GM19455 (cell line): ENCODE results near the gene FBXO7.
"Not testable (repeated sequence)": the region's sequence is repeated elsewhere in the genome, so short reads cannot be mapped to it uniquely, and the experiment has no call there.

ENCODE experiments used
- ATAC-seq: cut with Tn5 transposase; IDR thresholded peaks from one replicate; pipeline ENCODE4 v1.9.1; 2021; ENCODE audit not compliant: unreplicated experiment

FBXO7 gene

DNA sequence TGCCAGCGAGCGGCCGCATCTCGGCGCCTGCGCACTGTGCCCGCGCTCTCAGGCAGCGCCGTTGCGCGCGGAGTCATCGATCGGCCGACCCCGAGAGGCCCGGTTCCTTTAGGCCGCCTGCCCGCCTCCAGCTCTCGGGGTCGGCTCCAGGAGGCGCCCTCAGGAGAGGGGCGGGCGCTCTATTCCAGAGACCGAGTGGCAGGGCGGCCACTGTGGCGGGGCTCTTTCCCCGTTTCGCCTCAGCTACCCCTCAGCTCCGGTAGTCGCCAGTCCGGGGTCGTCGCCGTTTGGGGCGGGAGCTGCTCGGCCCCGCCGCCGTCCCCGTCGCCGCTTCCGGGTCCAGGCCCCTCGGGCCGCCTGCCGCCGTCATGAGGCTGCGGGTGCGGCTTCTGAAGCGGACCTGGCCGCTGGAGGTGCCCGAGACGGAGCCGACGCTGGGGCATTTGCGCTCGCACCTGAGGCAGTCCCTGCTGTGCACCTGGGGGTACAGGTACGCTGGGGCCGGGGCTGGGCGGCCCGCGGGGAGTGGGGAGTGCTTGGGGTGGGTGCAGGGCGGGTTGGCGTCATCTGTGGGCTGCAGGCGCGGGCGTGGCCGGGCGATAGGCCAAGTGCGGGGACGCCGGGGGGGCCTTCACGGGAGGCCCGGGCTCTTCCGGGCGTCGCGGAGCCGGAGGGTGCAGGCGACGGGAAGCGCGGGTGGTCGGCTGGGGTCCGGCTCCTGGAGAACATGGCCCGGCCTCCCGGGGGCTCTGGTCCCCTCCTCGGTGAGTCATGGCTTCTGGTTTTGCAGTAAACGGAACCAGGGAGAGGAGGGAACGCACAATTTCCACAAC is at the start of gene FBXO7:
Gene FBXO7 (plus strand): TSS at position 177 of the 833 bp plus-strand sequence. CDS start 192 bp downstream, at position 369.
- ATAC-seq = peak; percentile 71

GRCh38 chr22:32426881-32427280 is 47.7 kb upstream of the FBXO7 start:
- ATAC-seq = no peak

GRCh38 chr22:32430352-32430751 is 44.3 kb upstream of the FBXO7 start:
- no peak for ATAC-seq

DNA sequence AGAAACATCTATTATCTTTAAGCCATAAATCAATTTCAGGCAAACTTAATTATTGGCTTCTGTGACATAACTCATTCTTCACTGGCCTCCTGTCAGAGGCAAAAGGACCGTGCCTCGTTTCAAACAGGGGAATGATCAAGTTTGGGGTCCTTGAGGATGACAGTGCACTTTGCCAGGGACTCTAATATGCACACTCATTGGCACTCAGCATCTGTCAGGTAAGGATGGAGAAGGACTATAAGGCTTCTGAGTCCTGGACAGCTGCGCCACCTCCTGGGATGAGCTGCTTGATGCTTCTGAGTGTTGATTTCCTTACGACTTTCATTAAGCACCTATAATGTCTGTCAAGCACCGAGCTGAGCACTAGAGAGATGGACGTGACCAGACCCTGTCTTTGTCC is 30.5 kb upstream of the FBXO7 start:
- no peak for ATAC-seq

DNA sequence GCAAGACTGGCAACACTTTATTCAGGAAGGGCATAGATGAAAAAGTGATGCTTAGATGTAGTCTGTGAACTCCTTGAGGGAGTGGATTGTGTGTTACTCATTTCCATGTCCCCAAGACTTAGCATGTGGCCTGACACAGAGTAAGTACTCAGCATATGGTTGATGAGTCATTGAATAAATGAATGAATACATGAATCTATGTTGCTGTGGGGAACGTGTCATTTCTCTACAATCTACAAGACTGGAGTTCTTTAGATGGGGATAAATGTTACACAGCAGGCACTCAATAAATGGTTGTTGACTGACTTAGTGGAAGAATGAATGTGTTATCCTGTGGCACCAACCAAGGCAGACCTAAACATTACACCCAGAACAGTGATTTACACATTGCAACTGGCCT is 28.3 kb upstream of the FBXO7 start:
- ATAC-seq = no peak

DNA sequence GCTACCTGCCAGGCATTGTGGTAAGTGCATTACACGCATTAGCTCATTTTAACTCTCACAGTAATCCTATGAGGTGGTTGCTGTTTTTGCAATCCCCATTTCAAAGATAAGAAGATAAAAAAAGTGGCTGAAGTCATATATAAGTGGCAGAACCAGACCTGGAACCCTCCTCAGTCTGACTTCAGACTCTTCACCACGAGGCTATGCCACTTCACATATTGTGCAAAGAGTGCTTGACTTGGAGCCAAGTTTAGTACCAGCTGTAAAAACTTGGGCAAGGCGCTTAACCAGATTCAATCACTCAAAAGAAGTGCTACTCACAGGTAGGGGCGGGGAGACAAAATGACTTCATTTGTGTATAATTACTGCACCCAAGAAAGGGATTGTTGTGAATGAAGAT is 25.6 kb upstream of the FBXO7 start:
- no peak for ATAC-seq

GRCh38 chr22:32457031-32457430 is 17.6 kb upstream of the FBXO7 start:
- no peak for ATAC-seq

DNA sequence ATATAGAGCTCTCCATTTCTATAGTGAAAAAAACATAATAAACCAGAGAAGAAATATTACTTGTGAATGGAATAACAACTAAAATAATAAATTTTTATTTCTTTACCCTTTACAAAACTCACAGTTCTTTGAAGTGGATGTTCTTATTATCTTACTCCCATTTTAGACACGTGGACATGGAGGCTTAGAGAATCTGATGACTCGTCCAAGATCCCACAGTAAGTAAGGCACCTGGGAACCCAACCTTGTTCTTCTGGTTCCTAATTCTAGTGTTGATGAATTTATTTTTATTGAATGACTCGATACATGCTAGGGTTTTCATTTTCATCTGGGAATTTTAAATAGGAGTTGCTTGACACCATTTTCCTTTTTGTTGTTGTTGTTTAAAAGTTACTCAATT is 12.2 kb upstream of the FBXO7 start:
- no peak for ATAC-seq

GRCh38 chr22:32465661-32466060 is 8.9 kb upstream of the FBXO7 start:
- no peak for ATAC-seq

DNA sequence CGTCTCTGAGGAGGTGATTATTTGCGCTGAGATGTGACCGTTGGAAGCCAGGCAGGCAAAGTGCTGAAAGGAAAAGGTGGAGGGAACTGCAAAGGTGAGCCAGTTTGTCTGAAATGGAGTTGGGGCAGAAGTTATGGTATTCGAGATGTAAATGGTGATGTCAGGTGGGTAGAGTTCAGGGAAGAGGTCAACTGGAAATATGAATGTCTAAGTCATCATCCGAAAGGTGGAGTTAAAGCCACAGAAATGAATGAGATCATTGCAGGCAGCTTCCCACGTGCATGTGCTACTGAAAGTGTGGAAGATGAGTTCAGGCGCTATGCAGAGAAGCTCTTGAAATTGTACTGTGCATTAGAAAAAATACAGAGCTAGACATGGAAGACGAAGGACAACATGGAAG is 8.1 kb upstream of the FBXO7 start:
- ATAC-seq = no peak

DNA sequence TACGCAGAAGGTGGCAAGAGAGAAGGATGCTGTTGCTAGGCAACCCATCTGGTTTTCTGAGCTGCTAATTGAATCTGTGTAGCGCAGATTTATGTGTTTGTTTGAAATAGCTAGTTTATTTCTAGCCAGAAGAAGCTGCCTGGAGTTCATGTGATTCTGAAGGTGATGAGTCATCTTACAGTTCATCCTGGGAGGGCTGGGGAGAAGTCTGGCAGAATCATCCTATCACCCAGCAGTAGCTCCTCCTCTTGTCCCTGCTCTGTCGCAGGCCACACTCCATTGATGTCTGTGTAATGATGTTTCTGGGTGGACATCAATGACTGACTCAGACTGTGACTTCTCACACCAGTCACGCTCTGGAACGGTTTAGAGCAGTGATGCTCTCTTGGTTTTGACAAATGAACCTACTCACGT is 4.8 kb upstream of the FBXO7 start:
- no peak for ATAC-seq

DNA sequence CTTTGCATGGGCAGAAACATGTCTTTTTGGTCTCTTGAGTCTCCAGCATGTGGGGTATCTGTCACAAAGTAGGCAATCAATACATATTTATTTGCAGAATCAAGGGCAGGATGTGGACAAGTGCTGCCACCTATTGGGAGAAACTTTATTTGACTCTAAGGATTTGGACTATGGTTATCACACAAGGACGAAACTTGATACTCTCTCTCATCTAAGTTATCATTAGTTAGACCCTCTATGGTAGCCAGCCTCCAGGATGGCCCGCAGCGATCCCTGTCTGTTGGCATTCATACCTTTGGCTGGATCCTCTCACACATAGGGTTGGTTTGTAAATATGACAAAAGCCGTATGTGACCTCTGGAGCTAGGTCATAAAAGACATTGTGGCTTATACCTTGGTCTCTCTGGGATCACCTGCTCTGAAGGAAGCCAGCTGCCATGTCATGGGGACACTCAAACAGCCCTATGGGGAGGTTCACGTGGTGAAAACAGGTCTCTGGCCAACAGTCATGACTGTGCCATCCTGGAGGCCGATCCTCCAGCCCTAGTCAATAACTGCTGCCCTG is 1.1 kb upstream of the FBXO7 start:
- ATAC-seq = no peak

DNA sequence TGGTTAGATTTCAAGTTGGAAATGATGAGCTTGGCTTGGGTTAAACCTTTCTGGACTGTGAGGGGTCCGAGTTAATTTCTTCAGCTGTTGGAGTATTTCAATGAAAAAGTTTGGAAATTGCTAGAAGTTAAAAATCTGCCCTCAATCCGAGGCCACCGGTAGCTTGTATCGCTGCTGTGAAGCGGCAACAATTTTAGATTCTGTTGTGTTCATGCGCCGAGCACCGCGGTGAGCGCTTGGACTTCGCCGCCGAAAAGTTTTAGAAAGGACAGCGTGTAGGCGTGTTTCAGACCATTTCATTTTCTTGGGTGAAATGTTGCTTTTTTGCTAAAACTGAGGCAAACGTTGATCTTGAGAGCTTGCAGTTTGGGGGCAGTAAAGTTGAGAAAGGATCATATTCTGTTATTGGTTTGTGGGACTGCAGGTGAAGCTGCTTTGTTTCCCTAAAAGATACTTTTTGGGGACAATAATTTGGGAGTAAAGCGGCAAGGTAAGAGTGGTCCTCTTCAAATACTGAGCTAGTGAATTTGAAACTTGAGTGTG is 928 bp downstream of the FBXO7 start:
- peak; percentile 5 for ATAC-seq

DNA sequence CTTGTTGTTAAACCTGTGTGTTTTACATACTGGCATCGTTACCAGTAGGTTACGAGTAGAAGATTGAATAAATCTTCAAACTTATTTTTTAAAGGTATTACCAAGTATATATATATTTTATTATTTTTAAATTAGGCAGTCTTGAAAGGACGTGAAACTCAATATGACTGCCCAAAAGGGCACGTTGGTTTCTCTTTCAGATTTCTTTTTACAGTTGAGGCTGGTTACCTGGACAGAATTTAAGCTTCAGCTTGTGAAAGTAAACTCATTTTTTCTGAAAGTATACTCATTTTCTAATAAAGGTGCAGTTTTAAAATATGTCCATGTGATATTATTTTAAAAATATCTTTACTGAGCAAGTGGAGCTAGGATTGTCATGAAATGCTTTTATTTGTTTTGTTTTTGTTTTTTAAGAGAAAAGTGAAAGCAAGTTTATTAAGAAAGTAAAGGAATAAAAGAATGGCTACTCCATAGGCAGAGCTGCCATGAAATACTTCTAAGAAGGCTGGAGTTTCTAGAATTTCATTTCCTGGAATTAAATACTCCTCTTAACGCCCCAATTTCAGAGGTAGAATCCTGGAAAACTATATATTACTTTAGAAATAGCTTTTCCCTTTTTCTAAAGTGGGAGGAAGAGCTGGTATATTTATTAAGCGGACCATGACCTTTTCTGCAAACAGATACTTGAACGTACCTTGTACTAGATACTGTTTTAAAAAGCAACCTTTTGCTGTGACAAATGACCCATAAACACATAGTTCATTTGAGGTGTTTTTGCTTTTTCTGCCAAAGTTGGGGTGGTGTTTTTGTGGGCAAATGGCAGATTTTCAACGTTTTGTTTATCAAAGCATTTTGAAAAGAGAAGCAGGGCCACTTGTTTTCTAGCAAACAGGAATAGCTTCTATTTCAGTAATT is 1.9 kb downstream of the FBXO7 start:
- ATAC-seq = no peak

GRCh38 chr22:32477596-32477995 is 3.0 kb downstream of the FBXO7 start:
- no peak for ATAC-seq

- not testable (repeated sequence) for ATAC-seq
Measured at GRCh38 chr22:32478552-32478951, 3.9 kb downstream of the FBXO7 start.

- ATAC-seq = no peak
Measured at GRCh38 chr22:32478994-32479393, 4.4 kb downstream of the FBXO7 start.

DNA sequence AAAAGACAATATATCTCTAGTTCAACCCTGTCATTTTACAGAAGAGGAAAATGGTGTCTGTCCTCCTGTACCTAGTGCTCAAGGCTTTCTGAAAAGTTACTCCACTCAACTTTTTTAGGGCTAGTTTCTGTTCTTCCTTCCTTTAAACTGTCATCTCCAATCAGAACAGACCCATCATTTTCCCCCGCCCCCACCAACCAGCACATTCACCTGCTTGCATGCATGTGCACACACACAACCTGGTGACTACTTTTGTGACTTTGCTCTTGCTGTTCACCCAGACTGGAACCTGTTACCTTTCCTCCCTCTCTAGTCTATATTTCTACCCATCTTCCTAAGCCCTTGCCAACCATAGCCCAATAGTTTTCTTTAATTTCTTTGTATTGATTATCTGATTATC is 5.6 kb downstream of the FBXO7 start:
- no peak for ATAC-seq

DNA sequence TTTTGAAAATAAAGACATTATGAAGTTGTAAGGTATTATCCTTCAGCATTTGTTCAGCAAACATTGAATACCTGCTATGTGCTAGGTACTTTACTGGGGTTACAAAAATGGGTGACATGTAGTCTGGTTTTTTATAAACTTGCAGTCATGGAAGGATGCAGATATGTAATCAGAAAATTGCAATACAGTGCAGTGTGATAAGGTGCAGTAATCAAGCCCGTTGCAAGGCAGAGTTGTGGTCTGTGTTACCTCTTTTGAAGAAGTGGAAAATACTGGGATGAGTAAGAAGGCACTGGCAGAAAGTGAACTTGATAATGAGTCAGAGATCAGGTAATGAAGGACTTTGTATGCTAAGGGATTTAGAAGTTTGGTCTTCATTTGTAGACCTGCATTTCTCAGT is 8.1 kb downstream of the FBXO7 start:
- no peak for ATAC-seq

DNA sequence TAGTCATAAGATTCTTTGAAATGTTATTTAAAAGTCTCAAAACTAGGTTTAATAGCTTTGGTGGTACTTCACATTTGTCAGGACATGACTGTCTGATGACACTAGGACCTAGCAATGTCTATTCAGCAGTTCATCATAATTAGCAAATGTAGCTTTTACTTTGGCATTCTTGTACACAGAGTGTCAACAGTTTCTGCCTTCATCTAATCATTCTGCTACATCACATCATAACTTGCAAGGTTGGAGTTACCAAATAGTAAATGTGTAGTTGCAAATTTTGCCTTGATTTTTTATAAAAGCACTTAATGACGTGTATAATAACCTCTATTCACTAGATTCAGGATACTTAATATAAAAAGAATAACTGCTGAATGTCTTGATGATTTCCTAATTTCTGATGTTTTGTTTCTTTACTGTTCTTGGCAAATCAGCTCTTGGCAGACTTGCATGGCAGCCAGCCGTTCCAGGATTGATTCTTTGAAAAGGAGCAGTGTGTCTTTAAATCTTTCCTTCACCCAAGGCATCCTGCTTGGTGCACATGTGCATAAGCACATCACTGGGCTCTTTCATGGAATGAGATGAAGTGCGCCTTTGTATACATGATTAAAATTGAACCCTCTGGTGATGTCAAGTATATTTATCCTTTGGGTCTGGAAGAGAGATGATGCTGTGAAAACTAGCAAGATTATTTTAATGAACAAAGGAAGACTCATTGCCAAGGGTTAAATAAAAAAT is 12.2 kb downstream of the FBXO7 start:
- no peak for ATAC-seq

GRCh38 chr22:32487461-32487860 is 12.8 kb downstream of the FBXO7 start:
- no peak for ATAC-seq
